Measurements from ENCODE around the gene ETS1.

- TF ChIP-seq CTCF (IDR thresholded peaks at IDR 0.05) (no peak), POLR2A (IDR thresholded peaks at IDR 0.05) (no peak)
Observed at GRCh38 chr11:128506356-128506755, 81.0 kb downstream of the ETS1 start.

Data from Peyer's patch (tissue), 4 donors.